C4-2B (cell line): ENCODE data around the gene DAW1.

ENCODE experiments used
- CTCF ChIP-seq: fragments of 450-650 bp; conservative IDR thresholded peaks from 2 replicates; pipeline ENCODE4 v1.5.1; 2017; ENCODE audit warnings: mild to moderate bottlenecking
- ZFX ChIP-seq: fragments of 450-650 bp; IDR thresholded peaks from 2 replicates; pipeline ENCODE4 v1.6.1; 2017

GRCh38 chr2:227877421-227878310 lies 6.2 kb downstream of the DAW1 start:
- no peak for TF ChIP-seq CTCF
- TF ChIP-seq ZFX, result no peak
